HEK293 (cell line): ENCODE results near the gene DGKZ.

Source experiments
- CTCF ChIA-PET: fragments of 350-600 bp; formaldehyde crosslinking; extraction: SDS; loops from one replicate; lab custom pipeline; 2021; ENCODE audit warnings: antibody characterized with exemption; lab: Yijun Ruan, JAX
- POLR2A ChIA-PET: fragments of 300-600 bp; formaldehyde crosslinking; extraction: SDS; loops from one replicate; lab custom pipeline; 2020; ENCODE audit warnings: antibody characterized with exemption, inconsistent platforms; lab: Yijun Ruan, JAX
- H3K27ac ChIP-seq: fragments of 200-500 bp; sonication (Bioruptor generic); 2 replicates; pipeline ENCODE4 v1.5.1; 2014; ENCODE audit warnings: low read depth, low read length, control low read depth, inconsistent platforms; ENCODE audit errors: extremely low read depth
- H3K36me3 ChIP-seq, 2 experiments: fragments of 200-500 bp in 1 of 2; sonication (Bioruptor generic) in 1 of 2; 1 replicate in 1 of 2; 2 replicates in 1 of 2; pipeline ENCODE4 v1.5.1; 2014 to 2017; ENCODE audit warnings: inconsistent platforms in 2 of 2, low read length in 2 of 2; ENCODE audit not compliant: control insufficient read depth in 2 of 2, insufficient read depth in 1 of 2
- H3K4me1 ChIP-seq: fragments of 200-500 bp; sonication (Bioruptor generic); 2 replicates; pipeline ENCODE4 v1.5.1; 2014; ENCODE audit warnings: mild to moderate bottlenecking, low read length, inconsistent platforms; ENCODE audit not compliant: control insufficient read depth, insufficient read depth
- H3K4me3 ChIP-seq: 2 replicates; pipeline ENCODE4 v1.5.1; 2011; ENCODE audit warnings: low read depth, mild to moderate bottlenecking, control low read depth, low read length, moderate library complexity
- H3K9me3 ChIP-seq: fragments of 200-500 bp; sonication (Bioruptor generic); 2 replicates; pipeline ENCODE4 v1.5.1; 2014; ENCODE audit warnings: low read depth, low read length, inconsistent platforms; ENCODE audit not compliant: control insufficient read depth, insufficient read depth
- FEZF1 ChIP-seq: fragments of 450-650 bp; formaldehyde crosslinking; IDR thresholded peaks from 2 replicates; pipeline ENCODE4 v1.5.1; 2016; ENCODE audit warnings: missing biosample characterization, missing genetic modification characterization
- OSR2 ChIP-seq: fragments of 450-650 bp; formaldehyde crosslinking; IDR thresholded peaks from 2 replicates; pipeline ENCODE4 v1.5.1; 2016; ENCODE audit warnings: missing biosample characterization, missing genetic modification characterization
- SALL2 ChIP-seq: fragments of 450-650 bp; formaldehyde crosslinking; IDR thresholded peaks from 2 replicates; pipeline ENCODE4 v1.5.0; 2017; ENCODE audit warnings: missing biosample characterization, mild to moderate bottlenecking, missing genetic modification characterization, borderline replicate concordance
- SCRT1 ChIP-seq: fragments of 450-650 bp; formaldehyde crosslinking; IDR thresholded peaks from 2 replicates; pipeline ENCODE4 v1.5.1; 2016; ENCODE audit warnings: missing biosample characterization, missing genetic modification characterization, borderline replicate concordance
- SCRT2 ChIP-seq: fragments of 450-650 bp; formaldehyde crosslinking; IDR thresholded peaks from 2 replicates; pipeline ENCODE4 v1.5.1; 2016; ENCODE audit warnings: missing biosample characterization, missing genetic modification characterization
- ZBTB7A ChIP-seq: fragments of 450-650 bp; formaldehyde crosslinking; IDR thresholded peaks from 2 replicates; pipeline ENCODE4 v1.5.1; 2016; ENCODE audit warnings: low read depth, missing biosample characterization, missing genetic modification characterization
- ZFP3 ChIP-seq: fragments of 450-650 bp; formaldehyde crosslinking; IDR thresholded peaks from 2 replicates; pipeline ENCODE4 v1.5.1; 2016; ENCODE audit warnings: low read depth, missing biosample characterization, missing genetic modification characterization
- ZNF133 ChIP-seq: fragments of 450-650 bp; formaldehyde crosslinking; IDR thresholded peaks from 2 replicates; pipeline ENCODE4 v1.5.1; 2016; ENCODE audit warnings: missing biosample characterization, missing genetic modification characterization
- ZNF202 ChIP-seq: fragments of 450-650 bp; formaldehyde crosslinking; IDR thresholded peaks from 2 replicates; pipeline ENCODE4 v1.5.1; 2016; ENCODE audit warnings: missing biosample characterization, missing genetic modification characterization, borderline replicate concordance
- ZNF214 ChIP-seq: fragments of 450-650 bp; formaldehyde crosslinking; IDR thresholded peaks from 2 replicates; pipeline ENCODE4 v1.5.1; 2017; ENCODE audit warnings: missing biosample characterization, mild to moderate bottlenecking, missing genetic modification characterization, borderline replicate concordance
- ZNF266 ChIP-seq: fragments of 450-650 bp; formaldehyde crosslinking; IDR thresholded peaks from 2 replicates; pipeline ENCODE4 v1.5.1; 2016; ENCODE audit warnings: missing biosample characterization, missing genetic modification characterization, low read depth
- ZNF423 ChIP-seq: fragments of 450-650 bp; formaldehyde crosslinking; IDR thresholded peaks from 2 replicates; pipeline ENCODE4 v1.5.1; 2016; ENCODE audit warnings: missing biosample characterization, missing genetic modification characterization
- ZNF473 ChIP-seq: fragments of 450-650 bp; formaldehyde crosslinking; IDR thresholded peaks from 2 replicates; pipeline ENCODE4 v1.5.1; 2017; ENCODE audit warnings: missing biosample characterization, missing genetic modification characterization
- ZNF585B ChIP-seq: fragments of 450-650 bp; formaldehyde crosslinking; IDR thresholded peaks from 2 replicates; pipeline ENCODE4 v1.5.1; 2016; ENCODE audit warnings: missing biosample characterization, missing genetic modification characterization
- ZNF777 ChIP-seq: fragments of 450-650 bp; formaldehyde crosslinking; IDR thresholded peaks from 2 replicates; pipeline ENCODE4 v1.5.1; 2017; ENCODE audit warnings: missing biosample characterization, missing genetic modification characterization, borderline replicate concordance
- ZSCAN16 ChIP-seq: fragments of 450-650 bp; formaldehyde crosslinking; IDR thresholded peaks from 2 replicates; pipeline ENCODE4 v1.5.1; 2016; ENCODE audit warnings: missing biosample characterization, missing genetic modification characterization
- TF ChIP-seq, protein P1 (sequence below): fragments of 450-650 bp; formaldehyde crosslinking; IDR thresholded peaks from 2 replicates; pipeline ENCODE4 v1.5.1; 2016; ENCODE audit warnings: missing biosample characterization, missing genetic modification characterization
- TF ChIP-seq, protein P2 (sequence below): fragments of 450-650 bp; formaldehyde crosslinking; IDR thresholded peaks from 2 replicates; pipeline ENCODE4 v1.5.1; 2016; ENCODE audit warnings: missing biosample characterization, missing genetic modification characterization
- TF ChIP-seq, protein P3 (sequence below): fragments of 450-650 bp; formaldehyde crosslinking; IDR thresholded peaks from 2 replicates; pipeline ENCODE4 v1.5.1; 2016; ENCODE audit warnings: missing biosample characterization, missing genetic modification characterization

DGKZ gene

DNA sequence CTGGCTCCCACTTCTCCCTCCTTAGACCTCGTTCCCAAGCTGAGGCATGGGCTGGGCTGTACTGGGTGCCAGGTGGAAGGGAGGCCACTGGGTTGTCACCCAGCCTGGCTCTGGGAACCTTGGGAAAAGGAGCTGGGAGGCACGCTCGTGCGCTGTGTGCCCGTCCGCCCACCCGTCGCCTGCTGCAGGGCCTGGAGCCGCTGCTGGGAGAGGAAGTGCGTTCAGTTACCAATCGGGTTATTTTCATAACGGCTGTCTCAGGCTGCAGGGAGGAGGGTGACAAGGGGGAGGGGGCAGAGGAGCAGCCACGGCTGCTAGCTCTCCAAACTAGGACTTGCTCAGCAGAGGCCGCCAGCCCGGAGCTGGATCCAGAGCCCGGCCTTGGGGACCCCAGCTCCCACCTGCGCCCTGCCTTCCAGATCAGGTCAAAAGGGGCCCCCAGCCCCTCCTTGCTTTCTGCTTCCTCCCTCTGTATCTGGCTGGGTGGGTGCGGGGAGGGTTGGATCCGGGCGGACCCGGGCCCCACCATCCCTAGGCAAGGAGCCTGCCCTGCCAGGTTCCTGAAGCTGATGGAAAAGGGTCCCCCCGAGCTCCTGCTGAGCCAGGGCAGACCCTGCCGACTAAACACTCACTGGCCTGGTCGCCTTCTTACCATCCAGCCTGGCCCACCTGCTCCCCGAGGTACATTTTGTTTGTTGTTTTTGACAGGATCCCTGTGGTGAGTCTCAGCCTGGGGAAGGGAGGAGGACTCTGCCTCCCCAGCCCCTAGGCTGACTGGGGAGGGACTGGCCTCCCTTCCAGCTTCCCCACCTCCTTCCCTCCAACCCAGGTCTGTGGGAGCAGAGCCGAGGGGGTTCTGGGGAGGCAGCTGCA is 14.3 kb downstream of the DGKZ start (continued):
- TF ChIP-seq, protein P1, sequence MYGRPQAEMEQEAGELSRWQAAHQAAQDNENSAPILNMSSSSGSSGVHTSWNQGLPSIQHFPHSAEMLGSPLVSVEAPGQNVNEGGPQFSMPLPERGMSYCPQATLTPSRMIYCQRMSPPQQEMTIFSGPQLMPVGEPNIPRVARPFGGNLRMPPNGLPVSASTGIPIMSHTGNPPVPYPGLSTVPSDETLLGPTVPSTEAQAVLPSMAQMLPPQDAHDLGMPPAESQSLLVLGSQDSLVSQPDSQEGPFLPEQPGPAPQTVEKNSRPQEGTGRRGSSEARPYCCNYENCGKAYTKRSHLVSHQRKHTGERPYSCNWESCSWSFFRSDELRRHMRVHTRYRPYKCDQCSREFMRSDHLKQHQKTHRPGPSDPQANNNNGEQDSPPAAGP (tag by site-specific recombination), result 0 out of 2 replicates have a peak, but pooled peaks have one; percentile 30
- TF ChIP-seq, protein P2, sequence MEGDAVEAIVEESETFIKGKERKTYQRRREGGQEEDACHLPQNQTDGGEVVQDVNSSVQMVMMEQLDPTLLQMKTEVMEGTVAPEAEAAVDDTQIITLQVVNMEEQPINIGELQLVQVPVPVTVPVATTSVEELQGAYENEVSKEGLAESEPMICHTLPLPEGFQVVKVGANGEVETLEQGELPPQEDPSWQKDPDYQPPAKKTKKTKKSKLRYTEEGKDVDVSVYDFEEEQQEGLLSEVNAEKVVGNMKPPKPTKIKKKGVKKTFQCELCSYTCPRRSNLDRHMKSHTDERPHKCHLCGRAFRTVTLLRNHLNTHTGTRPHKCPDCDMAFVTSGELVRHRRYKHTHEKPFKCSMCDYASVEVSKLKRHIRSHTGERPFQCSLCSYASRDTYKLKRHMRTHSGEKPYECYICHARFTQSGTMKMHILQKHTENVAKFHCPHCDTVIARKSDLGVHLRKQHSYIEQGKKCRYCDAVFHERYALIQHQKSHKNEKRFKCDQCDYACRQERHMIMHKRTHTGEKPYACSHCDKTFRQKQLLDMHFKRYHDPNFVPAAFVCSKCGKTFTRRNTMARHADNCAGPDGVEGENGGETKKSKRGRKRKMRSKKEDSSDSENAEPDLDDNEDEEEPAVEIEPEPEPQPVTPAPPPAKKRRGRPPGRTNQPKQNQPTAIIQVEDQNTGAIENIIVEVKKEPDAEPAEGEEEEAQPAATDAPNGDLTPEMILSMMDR (tag by site-specific recombination), result no peak

DNA sequence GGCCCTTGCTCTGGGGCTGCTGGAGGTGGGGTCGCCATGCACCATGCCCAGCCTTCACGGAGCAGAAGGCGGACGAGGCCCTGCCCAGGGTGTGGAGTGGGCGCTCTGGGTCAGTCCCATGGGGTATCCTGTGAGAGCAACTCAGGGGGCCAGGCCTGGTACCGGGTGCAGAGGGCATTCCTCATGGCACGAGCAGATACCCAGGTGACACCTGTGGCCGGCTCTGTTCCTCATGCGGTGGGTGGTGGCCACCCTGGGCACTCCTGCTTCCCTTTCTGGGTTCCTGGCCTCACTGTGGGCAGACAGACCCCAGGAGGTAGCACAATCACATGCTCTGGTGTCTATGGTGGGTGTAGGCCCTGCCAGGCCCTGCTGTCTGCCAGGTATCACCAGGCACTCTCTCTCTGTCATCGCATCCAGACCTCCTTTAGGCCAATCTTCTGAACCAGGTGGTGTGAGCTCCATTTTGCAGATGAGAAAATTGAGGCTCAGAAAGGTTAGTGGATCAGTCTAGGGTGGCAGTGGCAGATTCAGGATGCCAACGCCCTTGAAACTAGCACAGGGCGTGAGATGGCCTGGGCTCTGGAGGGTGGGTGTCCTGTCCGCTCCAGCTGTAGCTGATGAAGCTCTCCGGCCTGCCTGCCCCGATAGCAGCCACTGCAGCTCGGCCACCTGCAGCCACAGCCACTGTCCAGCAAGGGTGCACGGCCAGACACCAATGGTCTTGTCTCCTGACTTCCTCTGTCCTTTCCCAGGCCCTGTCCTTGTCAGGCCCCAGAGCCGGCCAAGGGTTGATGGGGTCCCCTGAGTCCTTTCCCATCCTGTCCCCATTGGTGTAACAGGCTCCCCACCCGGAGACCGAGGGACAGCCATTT is 15.1 kb downstream of the DGKZ start:
- POLR2A ChIA-PET, result no interaction called here
- TF ChIP-seq ZNF214 (tag by site-specific recombination), result no peak
- no peak for TF ChIP-seq SCRT1 (tag by site-specific recombination)
- TF ChIP-seq, protein P3, sequence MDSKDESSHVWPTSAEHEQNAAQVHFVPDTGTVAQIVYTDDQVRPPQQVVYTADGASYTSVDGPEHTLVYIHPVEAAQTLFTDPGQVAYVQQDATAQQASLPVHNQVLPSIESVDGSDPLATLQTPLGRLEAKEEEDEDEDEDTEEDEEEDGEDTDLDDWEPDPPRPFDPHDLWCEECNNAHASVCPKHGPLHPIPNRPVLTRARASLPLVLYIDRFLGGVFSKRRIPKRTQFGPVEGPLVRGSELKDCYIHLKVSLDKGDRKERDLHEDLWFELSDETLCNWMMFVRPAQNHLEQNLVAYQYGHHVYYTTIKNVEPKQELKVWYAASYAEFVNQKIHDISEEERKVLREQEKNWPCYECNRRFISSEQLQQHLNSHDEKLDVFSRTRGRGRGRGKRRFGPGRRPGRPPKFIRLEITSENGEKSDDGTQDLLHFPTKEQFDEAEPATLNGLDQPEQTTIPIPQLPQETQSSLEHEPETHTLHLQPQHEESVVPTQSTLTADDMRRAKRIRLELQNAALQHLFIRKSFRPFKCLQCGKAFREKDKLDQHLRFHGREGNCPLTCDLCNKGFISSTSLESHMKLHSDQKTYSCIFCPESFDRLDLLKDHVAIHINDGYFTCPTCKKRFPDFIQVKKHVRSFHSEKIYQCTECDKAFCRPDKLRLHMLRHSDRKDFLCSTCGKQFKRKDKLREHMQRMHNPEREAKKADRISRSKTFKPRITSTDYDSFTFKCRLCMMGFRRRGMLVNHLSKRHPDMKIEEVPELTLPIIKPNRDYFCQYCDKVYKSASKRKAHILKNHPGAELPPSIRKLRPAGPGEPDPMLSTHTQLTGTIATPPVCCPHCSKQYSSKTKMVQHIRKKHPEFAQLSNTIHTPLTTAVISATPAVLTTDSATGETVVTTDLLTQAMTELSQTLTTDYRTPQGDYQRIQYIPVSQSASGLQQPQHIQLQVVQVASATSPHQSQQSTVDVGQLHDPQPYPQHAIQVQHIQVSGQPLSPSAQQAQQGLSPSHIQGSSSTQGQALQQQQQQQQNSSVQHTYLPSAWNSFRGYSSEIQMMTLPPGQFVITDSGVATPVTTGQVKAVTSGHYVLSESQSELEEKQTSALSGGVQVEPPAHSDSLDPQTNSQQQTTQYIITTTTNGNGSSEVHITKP (tag by site-specific recombination), result no peak
- TF ChIP-seq ZNF423 (tag by site-specific recombination), result no peak
- TF ChIP-seq FEZF1 (tag by site-specific recombination), result no peak
- TF ChIP-seq ZNF777, result no peak
- no peak for TF ChIP-seq SALL2 (tag by site-specific recombination)
- no peak for TF ChIP-seq SCRT2 (tag by site-specific recombination)
- no peak for TF ChIP-seq OSR2 (tag by site-specific recombination)
- TF ChIP-seq ZBTB7A, result no peak
- no peak for TF ChIP-seq ZNF133 (tag by site-specific recombination)
- no peak for TF ChIP-seq ZNF266
- TF ChIP-seq ZFP3 (tag by site-specific recombination), result no peak
- no peak for TF ChIP-seq ZNF202 (tag by site-specific recombination)
- no peak for TF ChIP-seq ZNF473 (tag by site-specific recombination)
- TF ChIP-seq ZNF585B (tag by site-specific recombination), result no peak
- TF ChIP-seq ZSCAN16 (tag by site-specific recombination), result no peak
- H3K4me3 ChIP-seq, result no peak overlapping the region
- H3K9me3 ChIP-seq, result no peaks in the 10 kb centered on the region
- peaks cover 9% of the 10 kb centered on the region for H3K4me1 ChIP-seq
- H3K27ac ChIP-seq, result no peak overlapping the region
- CTCF ChIA-PET, result interaction anchor here (1.1 to 3.3 kb wide), 3 partner anchors 10 to 123 kb away, joined by 3 to 23 read pairs (median 6); no protein-coding TSS in a partner anchor
- peaks cover 0 to 6% of the 10 kb centered on the region in 2 experiments; a peak in 1 of 3 replicates for H3K36me3 ChIP-seq
